ENCODE results near the gene STK38. TPM values are rescaled to one million over a fixed set of nuclear protein-coding genes. Genes with fewer than 3 reads are reported as not detected.

Gene STK38
- total RNA-seq, 1 experiment from 2014 or later, result 67.6 TPM

DNA sequence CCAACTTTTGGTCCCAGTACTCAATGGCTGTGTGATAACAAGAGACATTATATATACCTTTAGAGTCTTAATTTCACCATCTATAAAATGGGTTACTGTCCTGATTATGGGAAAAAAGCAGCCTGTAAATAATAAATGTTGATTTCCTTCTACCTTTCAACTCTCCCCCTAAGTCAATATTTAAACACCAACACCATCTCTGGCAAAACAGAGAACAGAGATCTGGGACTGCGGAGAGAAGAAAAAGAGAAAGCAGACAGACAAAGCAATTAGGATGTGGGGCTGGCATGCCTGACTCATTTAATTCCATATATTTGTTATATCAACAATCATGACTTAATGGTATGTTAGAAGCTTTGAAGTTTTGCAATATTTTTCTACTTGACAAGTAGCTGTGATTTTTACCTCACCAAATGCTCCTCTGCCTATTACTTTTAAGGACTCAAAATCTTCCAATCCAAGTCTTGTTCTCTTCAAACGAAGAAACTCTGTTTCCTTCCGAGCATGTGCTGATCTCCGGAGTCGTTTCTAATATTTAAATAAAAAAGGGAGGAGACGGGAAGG is 23.3 kb downstream of the STK38 start:
- no peak for DNase-seq (ENCODE audit: low read depth)

- DNase-seq (ENCODE audit: low read depth), result no peak
Observed at GRCh38 chr6:36523451-36523850, 23.8 kb downstream of the STK38 start.

DNA sequence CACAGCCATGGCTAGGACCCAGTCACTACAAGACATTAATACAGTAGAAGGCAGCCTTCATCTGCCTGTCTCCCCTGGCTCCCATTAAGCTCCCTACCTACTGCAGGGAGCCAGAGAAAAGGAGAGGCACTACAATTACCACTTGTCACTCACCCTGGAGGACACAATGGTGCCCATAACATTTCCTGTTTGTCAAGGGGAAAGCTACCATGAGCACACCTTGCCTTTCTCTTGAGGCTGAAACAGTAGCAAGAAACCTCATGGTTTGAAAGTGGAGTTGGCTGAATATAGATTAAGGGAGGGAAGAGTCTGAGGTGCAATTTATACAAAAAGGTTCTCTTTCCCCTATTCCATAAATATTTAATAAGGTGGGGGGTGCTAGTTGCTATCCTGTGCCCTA is 27.9 kb downstream of the STK38 start:
- no peak for DNase-seq (ENCODE audit: low read depth)

- DNase-seq (ENCODE audit: low read depth), result no peak
Observed at GRCh38 chr6:36517408-36517807, 29.9 kb downstream of the STK38 start.

DNA sequence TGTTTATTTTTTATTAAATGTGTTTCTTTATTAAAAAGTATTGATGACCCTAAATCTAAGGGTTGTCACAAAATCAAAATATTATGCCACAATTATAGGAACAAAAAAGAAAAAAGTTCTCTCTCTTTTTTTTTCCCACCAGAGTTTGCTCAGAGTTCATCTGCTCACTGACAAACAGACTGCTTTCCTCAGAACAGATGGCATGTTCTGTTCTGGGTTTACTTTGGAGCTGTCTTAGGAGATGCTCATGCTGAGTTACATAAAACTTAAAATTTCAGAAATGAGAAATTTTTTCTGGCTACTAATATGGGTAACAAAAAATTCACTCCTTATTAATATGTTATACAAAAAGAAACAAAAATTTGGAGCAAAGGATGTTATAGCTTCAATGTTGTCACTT is 30.3 kb downstream of the STK38 start:
- DNase-seq (ENCODE audit: low read depth), result no peak

DNA sequence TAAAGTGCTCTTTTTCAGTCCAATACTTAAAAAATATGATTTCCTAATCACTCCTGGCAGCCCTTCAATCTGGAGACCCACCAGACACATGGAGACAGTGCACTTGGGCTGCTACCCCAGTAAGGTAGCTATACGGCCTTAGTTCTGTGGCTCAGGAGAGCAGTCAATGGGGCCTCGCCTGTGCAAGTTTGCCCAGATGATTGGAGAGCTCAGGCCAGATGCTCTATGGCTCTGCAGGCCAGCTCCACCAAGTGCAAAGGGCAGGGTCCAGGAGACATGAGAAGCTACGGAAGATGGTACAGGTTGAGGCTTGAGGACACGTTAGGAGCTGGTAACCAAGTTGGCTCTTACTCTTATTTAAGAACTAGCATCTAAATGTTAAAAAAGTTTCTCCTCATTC is 30.7 kb downstream of the STK38 start:
- no peak for DNase-seq (ENCODE audit: low read depth)

DNA sequence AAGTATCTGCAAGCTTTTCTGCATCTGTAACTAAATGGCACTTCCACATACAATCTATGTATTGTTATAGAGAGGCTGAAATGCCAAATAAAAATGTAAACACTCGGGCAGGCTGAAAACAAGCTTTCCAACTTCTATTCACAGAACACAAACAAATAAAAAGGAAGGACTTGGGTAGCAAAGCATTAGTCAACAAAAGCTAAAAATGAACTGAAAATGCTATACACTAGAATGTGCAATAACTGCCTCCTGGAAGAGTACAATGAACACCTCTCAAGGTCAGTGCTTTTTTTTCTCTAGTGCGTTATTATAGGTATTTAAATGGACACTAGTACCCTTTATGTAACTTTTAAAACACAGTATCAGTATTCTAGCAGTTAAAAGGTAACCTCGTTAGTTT is 31.4 kb downstream of the STK38 start:
- DNase-seq (ENCODE audit: low read depth), result no peak

DNA sequence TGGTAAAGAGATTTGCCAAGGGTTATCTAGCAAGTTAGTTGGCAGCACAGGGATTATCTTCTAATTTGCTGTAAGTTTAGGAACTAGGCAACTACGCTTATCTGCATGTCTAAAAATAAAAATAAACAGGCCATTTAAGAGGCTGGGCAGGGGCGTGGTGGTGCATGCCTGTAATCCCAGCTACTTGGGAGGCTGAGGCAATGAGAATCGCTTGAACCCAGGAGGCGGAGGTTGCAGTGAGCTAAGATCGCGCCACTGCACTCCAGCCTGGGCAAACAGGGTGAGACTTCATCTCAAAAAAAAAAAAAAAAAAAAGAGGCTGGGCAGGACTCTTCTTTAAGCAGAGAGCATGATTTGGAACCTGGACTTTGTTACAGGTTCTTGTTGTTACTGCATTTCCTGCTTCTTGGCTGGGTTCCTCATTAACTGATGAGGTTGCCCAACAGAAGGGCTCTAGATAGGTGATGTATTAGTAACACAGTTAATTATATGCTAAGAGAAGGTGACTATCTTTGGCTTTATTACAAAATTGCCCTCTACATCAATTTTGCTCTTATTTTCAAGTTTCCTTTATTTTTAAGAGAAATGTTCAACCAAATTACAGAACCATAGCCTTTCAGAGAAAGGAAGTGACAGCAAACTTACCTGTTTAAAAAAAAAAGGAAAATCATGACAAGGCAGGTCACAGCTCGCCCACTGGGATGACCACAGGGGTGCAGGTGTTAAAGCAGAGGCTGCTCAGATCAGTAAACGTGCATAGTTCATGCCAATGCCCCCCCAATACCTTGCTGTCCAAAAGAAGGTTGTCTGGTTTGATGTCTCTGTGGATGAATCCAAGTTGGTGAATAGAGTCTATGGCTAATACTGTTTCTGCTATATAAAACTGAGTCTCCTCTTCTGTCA is 32.5 kb downstream of the STK38 start:
- no peak for DNase-seq (ENCODE audit: low read depth)

GRCh38 chr6:36510365-36510764 is 36.9 kb downstream of the STK38 start:
- no peak for DNase-seq (ENCODE audit: low read depth)

GRCh38 chr6:36508532-36508931 is 38.7 kb downstream of the STK38 start:
- no peak for DNase-seq (ENCODE audit: low read depth)

DNA sequence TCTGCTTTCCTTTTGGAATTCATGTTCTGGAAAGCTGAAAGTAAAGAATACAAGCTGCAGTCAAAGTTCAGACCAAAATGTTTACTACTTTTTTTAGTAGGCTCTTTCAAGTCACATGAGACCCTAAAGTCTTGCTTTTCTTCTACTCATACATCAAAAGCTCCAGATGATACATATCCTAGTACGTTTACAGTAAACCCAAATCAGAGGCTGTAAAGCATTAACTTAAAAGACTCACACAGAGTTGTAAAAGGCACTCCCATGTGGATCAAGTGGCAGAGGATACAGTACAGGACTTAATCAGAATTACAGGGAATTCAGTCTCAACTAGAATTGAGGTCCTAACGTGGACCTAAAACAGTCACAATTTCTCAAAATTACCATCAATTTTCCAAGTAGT is 40.7 kb downstream of the STK38 start:
- DNase-seq (ENCODE audit: low read depth), result no peak

GRCh38 chr6:36505744-36506534 is 41.3 kb downstream of the STK38 start:
- DNase-seq (ENCODE audit: low read depth), result no peak

GRCh38 chr6:36504982-36505381 is 42.3 kb downstream of the STK38 start:
- no peak for DNase-seq (ENCODE audit: low read depth)

- DNase-seq (ENCODE audit: low read depth), result no peak
Observed at GRCh38 chr6:36504181-36504580, 43.1 kb downstream of the STK38 start.

GRCh38 chr6:36501686-36502085 is 45.6 kb downstream of the STK38 start:
- DNase-seq (ENCODE audit: low read depth), result no peak

GRCh38 chr6:36499918-36500317 is 47.4 kb downstream of the STK38 start:
- peak; percentile 17 for DNase-seq (ENCODE audit: low read depth)

DNA sequence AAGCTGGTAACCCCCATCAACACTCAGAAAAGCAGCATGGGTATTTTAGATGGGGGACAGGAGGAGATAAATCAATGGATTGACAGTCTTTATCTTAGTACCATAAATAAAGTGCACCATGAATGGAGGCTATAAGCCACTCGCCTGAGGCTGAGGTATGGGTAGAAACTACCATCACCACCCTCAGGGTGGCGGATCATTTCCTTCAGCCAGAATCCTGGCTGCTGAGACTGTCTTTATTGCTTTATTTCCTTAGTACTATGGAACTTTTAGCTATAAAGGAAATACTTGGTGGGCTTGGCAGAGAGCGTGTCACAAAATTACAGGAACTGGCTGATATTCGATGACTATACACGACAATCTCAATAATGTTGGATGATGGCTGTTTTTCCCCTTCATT is 52.2 kb downstream of the STK38 start:
- DNase-seq (ENCODE audit: low read depth), result no peak

GRCh38 chr6:36493859-36494258 is 53.4 kb downstream of the STK38 start:
- no peak for DNase-seq (ENCODE audit: low read depth)

GRCh38 chr6:36493319-36493718 is 54.0 kb downstream of the STK38 start:
- no peak for DNase-seq (ENCODE audit: low read depth)

- DNase-seq (ENCODE audit: low read depth), result no peak
Observed at GRCh38 chr6:36492621-36493020, 54.7 kb downstream of the STK38 start.

- DNase-seq (ENCODE audit: low read depth), result no peak
Observed at GRCh38 chr6:36492092-36492491, 55.2 kb downstream of the STK38 start.

GRCh38 chr6:36491378-36491965 is 55.8 kb downstream of the STK38 start:
- DNase-seq (ENCODE audit: low read depth), result peak; percentile 53

Measured in M059J (cell line).